Measurements from ENCODE around the gene VSIR. TPM values are rescaled to one million over a fixed set of nuclear protein-coding genes. Genes with fewer than 3 reads are reported as not detected.

The VSIR gene
- total RNA-seq, 1 donor from 2014 or later = 21.4 TPM

DNA sequence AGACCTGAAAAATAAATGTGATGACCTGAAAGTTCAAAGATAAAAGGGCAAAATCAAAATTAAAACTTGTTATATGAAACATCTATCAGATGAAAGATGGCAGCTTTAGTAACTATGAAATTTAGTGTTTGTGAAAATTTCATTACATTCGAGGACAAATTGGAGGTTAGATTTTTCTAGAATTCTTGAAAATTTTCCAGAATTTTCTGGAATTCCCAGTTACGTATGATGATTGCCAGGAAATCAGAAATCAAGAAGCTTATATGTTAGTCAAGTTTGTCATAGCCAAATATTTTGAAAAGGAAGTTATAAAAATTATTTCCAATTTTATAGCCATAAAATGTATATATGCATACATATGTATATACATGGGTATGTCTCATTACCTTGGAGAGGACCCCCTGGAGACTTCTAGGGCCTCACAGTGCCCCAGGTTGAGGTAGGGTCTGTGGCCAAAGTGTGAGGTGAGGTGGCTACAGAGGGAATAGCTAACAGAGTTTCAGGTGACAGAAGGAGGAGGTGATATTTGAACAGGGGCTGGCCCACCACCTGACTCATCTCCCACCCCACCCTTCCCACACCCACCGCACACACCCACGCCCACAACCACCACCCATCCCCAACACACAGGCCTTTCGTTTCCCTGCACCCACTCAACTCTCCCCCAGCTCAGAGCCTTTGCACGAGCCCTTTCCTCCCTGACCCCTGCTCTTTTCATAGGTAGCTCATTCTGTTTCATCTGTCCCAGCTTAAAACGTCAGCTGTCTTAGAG is 75.2 kb downstream of the VSIR start:
- ATAC-seq (ENCODE audit: low read depth) (no peak), DNase-seq (no peak)
- TF ChIP-seq, protein P1, sequence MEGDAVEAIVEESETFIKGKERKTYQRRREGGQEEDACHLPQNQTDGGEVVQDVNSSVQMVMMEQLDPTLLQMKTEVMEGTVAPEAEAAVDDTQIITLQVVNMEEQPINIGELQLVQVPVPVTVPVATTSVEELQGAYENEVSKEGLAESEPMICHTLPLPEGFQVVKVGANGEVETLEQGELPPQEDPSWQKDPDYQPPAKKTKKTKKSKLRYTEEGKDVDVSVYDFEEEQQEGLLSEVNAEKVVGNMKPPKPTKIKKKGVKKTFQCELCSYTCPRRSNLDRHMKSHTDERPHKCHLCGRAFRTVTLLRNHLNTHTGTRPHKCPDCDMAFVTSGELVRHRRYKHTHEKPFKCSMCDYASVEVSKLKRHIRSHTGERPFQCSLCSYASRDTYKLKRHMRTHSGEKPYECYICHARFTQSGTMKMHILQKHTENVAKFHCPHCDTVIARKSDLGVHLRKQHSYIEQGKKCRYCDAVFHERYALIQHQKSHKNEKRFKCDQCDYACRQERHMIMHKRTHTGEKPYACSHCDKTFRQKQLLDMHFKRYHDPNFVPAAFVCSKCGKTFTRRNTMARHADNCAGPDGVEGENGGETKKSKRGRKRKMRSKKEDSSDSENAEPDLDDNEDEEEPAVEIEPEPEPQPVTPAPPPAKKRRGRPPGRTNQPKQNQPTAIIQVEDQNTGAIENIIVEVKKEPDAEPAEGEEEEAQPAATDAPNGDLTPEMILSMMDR (IDR thresholded peaks at IDR 0.05) = no peak
- intact Hi-C loops (cut with micrococcal nuclease) = loop anchor here (10.0 kb wide), 1 partner anchor 323 kb away; no protein-coding TSS in a partner anchor
- Mint-ChIP-seq H3K4me1 (peaks cover 57% of the 10 kb centered on the region), H3K9me3 (no peaks in the 10 kb centered on the region), H3K27me3 (no peaks in the 10 kb centered on the region), H3K36me3 (ENCODE audit: low read depth) (no peaks in the 10 kb centered on the region), H3K4me3 (no peak overlapping the region), H3K27ac (no peak overlapping the region)
- ChIA-PET POLR2A (interaction anchor here (0.7 to 1.5 kb wide), 3 partner anchors 10 to 151 kb away, joined by 4 to 6 read pairs (median 6); no protein-coding TSS in a partner anchor), CTCF (interaction anchor here (0.8 to 3.5 kb wide), 17 partner anchors 8 to 385 kb away, joined by 3 to 17 read pairs (median 4); partner anchors contain the start of genes C10orf105, CDH23, SLC29A3 and VSIR)

Other genes with a start within 250 kb of the VSIR start
- gene C10orf105, start 53.7 kb downstream of the VSIR start, total RNA-seq = not detected in 2 replicates
- gene PSAP, start 77.7 kb upstream of the VSIR start, total RNA-seq = 207 and 210 TPM in 2 replicates
- not detected in 2 replicates for gene CHST3, start 190.9 kb upstream of the VSIR start, total RNA-seq

Data from activated B cell treated with CpG ODN at 0.5 μM for 24 hours (primary cell).